Stimulated activated CD4-positive, alpha-beta T cell treated with anti-CD3 and anti-CD28 coated beads, Interleukin-1b, Interleukin-23, amount 100 ng/mL, for 4 hours (primary cell): ENCODE measurements around the gene MEX3D.
"Not testable (repeated sequence)": the region's sequence is repeated elsewhere in the genome, so short reads cannot be mapped to it uniquely, and the experiment has no call there.

Source experiments
- DNase-seq, 2 donors: peaks; one replicate each; pipeline ENCODE4 v3.0.0-alpha.2; 2020; ENCODE audit warnings: low read depth in 2 of 2

Gene MEX3D

GRCh38 chr19:1535699-1536098 lies 32.4 kb downstream of the MEX3D start:
- not testable (repeated sequence) for DNase-seq

- no peak for DNase-seq
Observed at GRCh38 chr19:1534972-1535371, 33.2 kb downstream of the MEX3D start.

- DNase-seq: no peak
Observed at GRCh38 chr19:1533510-1534150, 34.5 kb downstream of the MEX3D start.

- DNase-seq: no peak
Observed at GRCh38 chr19:1532003-1532402, 36.1 kb downstream of the MEX3D start.

- no peak for DNase-seq
Observed at GRCh38 chr19:1531587-1531986, 36.5 kb downstream of the MEX3D start.

- DNase-seq: not testable (repeated sequence)
Observed at GRCh38 chr19:1530856-1531255, 37.3 kb downstream of the MEX3D start.

GRCh38 chr19:1529430-1529816 lies 38.7 kb downstream of the MEX3D start:
- DNase-seq: no peak

GRCh38 chr19:1528596-1529429 lies 39.3 kb downstream of the MEX3D start:
- DNase-seq: no peak

- no peak for DNase-seq
Observed at GRCh38 chr19:1527650-1528309, 40.3 kb downstream of the MEX3D start.

GRCh38 chr19:1526979-1527649 lies 41.0 kb downstream of the MEX3D start:
- DNase-seq: no peak

GRCh38 chr19:1526066-1526778 lies 41.9 kb downstream of the MEX3D start:
- DNase-seq: no peak

GRCh38 chr19:1525343-1525742 lies 42.8 kb downstream of the MEX3D start:
- no peak for DNase-seq

- DNase-seq: no peak
Observed at GRCh38 chr19:1524972-1525325, 43.2 kb downstream of the MEX3D start.

GRCh38 chr19:1524287-1524971 lies 43.7 kb downstream of the MEX3D start:
- DNase-seq: no peak

- no peak for DNase-seq
Observed at GRCh38 chr19:1523412-1524286, 44.5 kb downstream of the MEX3D start, which contains the start of gene PLK5. Gene PLK5, plus strand, starts transcription at chr19:1524077. Its CDS starts 2,920 bp downstream, at chr19:1526997.

- DNase-seq: no peak
Observed at GRCh38 chr19:1522838-1523237, 45.3 kb downstream of the MEX3D start.

GRCh38 chr19:1522061-1522460 lies 46.1 kb downstream of the MEX3D start:
- DNase-seq: no peak

- no peak for DNase-seq
Observed at GRCh38 chr19:1521636-1522035, 46.5 kb downstream of the MEX3D start.

- no peak for DNase-seq
Observed at GRCh38 chr19:1520203-1520780, 47.8 kb downstream of the MEX3D start.

- not testable (repeated sequence) for DNase-seq
Observed at GRCh38 chr19:1519802-1520201, 48.3 kb downstream of the MEX3D start.
